PC-3 (cell line): Measurements from ENCODE around the gene PCNX2.

Experiments used
- EZH2 ChIP-seq: fragments of 300-600 bp; sonication (generic); IDR thresholded peaks from one replicate; pipeline ENCODE4 v1.6.1; 2017; ENCODE audit warnings: antibody characterized with exemption, mild to moderate bottlenecking, low read length; ENCODE audit not compliant: unreplicated experiment
- TF ChIP-seq, protein P1 (sequence below): fragments of 300-600 bp; sonication (generic); conservative IDR thresholded peaks from 2 replicates; pipeline ENCODE4 v1.5.1; 2017; ENCODE audit warnings: antibody characterized with exemption, low read depth, mild to moderate bottlenecking, low read length

DNA sequence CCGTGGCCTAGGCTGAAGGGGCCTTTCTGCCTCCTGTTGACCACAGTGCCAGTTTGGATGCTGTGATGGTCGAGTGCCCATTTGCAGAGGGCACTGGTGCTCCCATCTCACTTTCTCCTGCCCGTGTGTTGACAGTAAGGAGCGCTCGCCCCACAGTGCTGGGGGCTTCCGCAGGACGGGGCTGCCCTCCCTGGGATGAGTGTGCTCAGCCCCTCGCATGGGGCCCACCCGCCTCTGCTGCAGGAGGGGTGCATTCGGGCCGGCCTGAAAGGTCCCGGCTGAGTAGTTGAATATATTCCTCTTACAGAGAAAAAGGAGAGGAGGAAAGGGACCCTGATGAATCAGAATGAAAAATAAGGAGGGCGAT lies 307.8 kb downstream of the PCNX2 start:
- TF ChIP-seq, protein P1, sequence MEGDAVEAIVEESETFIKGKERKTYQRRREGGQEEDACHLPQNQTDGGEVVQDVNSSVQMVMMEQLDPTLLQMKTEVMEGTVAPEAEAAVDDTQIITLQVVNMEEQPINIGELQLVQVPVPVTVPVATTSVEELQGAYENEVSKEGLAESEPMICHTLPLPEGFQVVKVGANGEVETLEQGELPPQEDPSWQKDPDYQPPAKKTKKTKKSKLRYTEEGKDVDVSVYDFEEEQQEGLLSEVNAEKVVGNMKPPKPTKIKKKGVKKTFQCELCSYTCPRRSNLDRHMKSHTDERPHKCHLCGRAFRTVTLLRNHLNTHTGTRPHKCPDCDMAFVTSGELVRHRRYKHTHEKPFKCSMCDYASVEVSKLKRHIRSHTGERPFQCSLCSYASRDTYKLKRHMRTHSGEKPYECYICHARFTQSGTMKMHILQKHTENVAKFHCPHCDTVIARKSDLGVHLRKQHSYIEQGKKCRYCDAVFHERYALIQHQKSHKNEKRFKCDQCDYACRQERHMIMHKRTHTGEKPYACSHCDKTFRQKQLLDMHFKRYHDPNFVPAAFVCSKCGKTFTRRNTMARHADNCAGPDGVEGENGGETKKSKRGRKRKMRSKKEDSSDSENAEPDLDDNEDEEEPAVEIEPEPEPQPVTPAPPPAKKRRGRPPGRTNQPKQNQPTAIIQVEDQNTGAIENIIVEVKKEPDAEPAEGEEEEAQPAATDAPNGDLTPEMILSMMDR: no peak
- no peak for TF ChIP-seq EZH2
